H1 (cell line): ENCODE data around the gene ENOPH1. TPM values are rescaled to one million over a fixed set of nuclear protein-coding genes. Genes with fewer than 3 reads are reported as not detected.
A peak's percentile ranks its signal among the peaks of the same experiment; 100 is the strongest.

Experiments used
- CBX5 ChIP-seq: fragments of 300-800, 300-1000 bp; sonication (generic); IDR thresholded peaks from 2 replicates; pipeline ENCODE4 v1.7.1; 2016; ENCODE audit warnings: antibody characterized with exemption, low read length, low read depth
- CTBP2 ChIP-seq: IDR thresholded peaks from 2 replicates; pipeline ENCODE4 v1.7.0; 2011; ENCODE audit warnings: borderline replicate concordance, mild to moderate bottlenecking, moderate library complexity, mixed read lengths, low read length; ENCODE audit not compliant: insufficient read depth, insufficient read length
- EGR1 ChIP-seq: IDR thresholded peaks from 2 replicates; pipeline ENCODE4 v1.6.1; 2011; ENCODE audit warnings: low read depth, low read length, borderline replicate concordance
- EP300 ChIP-seq, 2 experiments: IDR thresholded peaks; 1 replicate in 1 of 2; 2 replicates in 1 of 2; pipeline ENCODE4 v1.6.1; 2011 to 2012; ENCODE audit warnings: low read depth in 2 of 2, low read length in 2 of 2, mild to moderate bottlenecking in 2 of 2, borderline replicate concordance in 1 of 2, inconsistent platforms in 1 of 2, moderate library complexity in 1 of 2
- HDAC2 ChIP-seq, 2 experiments: fragments of 300-600 bp in 1 of 2; sonication (generic) in 1 of 2; IDR thresholded peaks; 2 replicates each; pipeline ENCODE4 v1.6.1; 2011 to 2012; ENCODE audit warnings: low read depth in 2 of 2, low read length in 2 of 2, mild to moderate bottlenecking in 2 of 2, moderate library complexity in 2 of 2, borderline replicate concordance in 1 of 2, inconsistent platforms in 1 of 2
- HDAC6 ChIP-seq: IDR thresholded peaks from one replicate; pipeline ENCODE4 v1.7.1; 2012; ENCODE audit warnings: low read depth, mild to moderate bottlenecking, inconsistent platforms, low read length, moderate library complexity
- JUN ChIP-seq: IDR thresholded peaks from 2 replicates; pipeline ENCODE4 v1.6.1; 2011; ENCODE audit warnings: low read depth, mild to moderate bottlenecking, improper control_type of control experiment, low read length
- KDM1A ChIP-seq: fragments of 200-600, 300-600 bp; sonication (generic); IDR thresholded peaks from 2 replicates; pipeline ENCODE4 v1.7.1; 2016; ENCODE audit warnings: mild to moderate bottlenecking, low read length, borderline replicate concordance
- MAFK ChIP-seq: IDR thresholded peaks from 2 replicates; pipeline ENCODE4 v1.6.1; 2012; ENCODE audit warnings: low read depth, mild to moderate bottlenecking, improper control_type of control experiment, low read length
- NRF1 ChIP-seq: IDR thresholded peaks from 2 replicates; pipeline ENCODE4 v1.6.1; 2011; ENCODE audit warnings: mild to moderate bottlenecking, low read depth, low read length, improper control_type of control experiment
- PHF8 ChIP-seq: fragments of 200-600 bp; sonication (generic); conservative IDR thresholded peaks from 2 replicates; pipeline ENCODE4 v1.7.1; 2012; ENCODE audit warnings: low read depth, mild to moderate bottlenecking, inconsistent platforms, low read length, moderate library complexity
- POLR2A ChIP-seq, 2 experiments: IDR thresholded peaks; 1 replicate in 1 of 2; 2 replicates in 1 of 2; pipeline ENCODE4 v1.6.1; 2011; ENCODE audit warnings: low read depth in 2 of 2, low read length in 2 of 2, mild to moderate bottlenecking in 2 of 2; ENCODE audit errors: control extremely low read depth in 1 of 2
- POLR2AphosphoS5 ChIP-seq: IDR thresholded peaks from 2 replicates; pipeline ENCODE4 v1.6.1; 2011; ENCODE audit warnings: low read depth, low read length
- RBBP5 ChIP-seq: IDR thresholded peaks from 2 replicates; pipeline ENCODE4 v1.7.1; 2012; ENCODE audit warnings: low read depth, mild to moderate bottlenecking, inconsistent platforms, low read length, moderate library complexity, borderline replicate concordance
- RFX5 ChIP-seq: IDR thresholded peaks from 2 replicates; pipeline ENCODE4 v1.6.1; 2011; ENCODE audit warnings: low read depth, low read length, improper control_type of control experiment, borderline replicate concordance
- RXRA ChIP-seq: IDR thresholded peaks from 2 replicates; pipeline ENCODE4 v1.6.1; 2011; ENCODE audit warnings: low read depth, mild to moderate bottlenecking, low read length, moderate library complexity; ENCODE audit not compliant: insufficient read depth
- SAP30 ChIP-seq: fragments of 300-600 bp; sonication (generic); IDR thresholded peaks from 2 replicates; pipeline ENCODE4 v1.7.1; 2012; ENCODE audit warnings: low read length, moderate library complexity, mild to moderate bottlenecking, inconsistent platforms; ENCODE audit not compliant: insufficient read depth, insufficient replicate concordance
- SIN3A ChIP-seq, 2 experiments: IDR thresholded peaks in 1 of 2; conservative IDR thresholded peaks in 1 of 2; 2 replicates each; pipeline ENCODE4 v1.6.1; 2011 to 2012; ENCODE audit warnings: low read length in 2 of 2, improper control_type of control experiment in 1 of 2, low read depth in 1 of 2, mild to moderate bottlenecking in 1 of 2
- SIX5 ChIP-seq: IDR thresholded peaks from 2 replicates; pipeline ENCODE4 v1.6.1; 2011; ENCODE audit warnings: mild to moderate bottlenecking, low read depth, low read length
- SP1 ChIP-seq: IDR thresholded peaks from 2 replicates; pipeline ENCODE4 v1.6.1; 2011; ENCODE audit warnings: low read depth, low read length
- TBP ChIP-seq: IDR thresholded peaks from 2 replicates; pipeline ENCODE4 v1.6.1; 2011; ENCODE audit warnings: low read depth, low read length, improper control_type of control experiment
- polyA plus RNA-seq, 7 experiments: library from polyadenylated mRNA; depleted of rRNA in 3 of 7; stranded (reverse) in 5 of 7; unstranded in 2 of 7; fragments of >200 nt in 5 of 7; fragments of 200-250 nt in 2 of 7; gene quantifications; 1 replicate in 5 of 7; 2 replicates in 1 of 7; 4 replicates in 1 of 7; pipeline versions ENCODE4 v1.2.1 to v1.2.3, GENCODE V29; 2011 to 2013; ENCODE audit warnings: missing spikeins in 2 of 7, mixed read lengths in 2 of 7
- total RNA-seq: library from RNA; stranded (reverse); fragmentation: NEBNext Ultra II Directional; extraction: Animal tissue kit (Norgen Biotek cat#: 25700); gene quantifications from 2 replicates; pipeline ENCODE4 v1.2.1, GENCODE V29; 2021
- TF ChIP-seq, protein P1 (sequence below): IDR thresholded peaks from 2 replicates; pipeline ENCODE4 v1.6.1; 2011; ENCODE audit warnings: low read length, improper control_type of control experiment

ENOPH1 gene
- total and polyA plus RNA-seq, 2 of the 8 experiments (the other 6 are each of a cell fraction or from before 2014, with no cell fraction given): 25.1 to 89.3 TPM

DNA sequence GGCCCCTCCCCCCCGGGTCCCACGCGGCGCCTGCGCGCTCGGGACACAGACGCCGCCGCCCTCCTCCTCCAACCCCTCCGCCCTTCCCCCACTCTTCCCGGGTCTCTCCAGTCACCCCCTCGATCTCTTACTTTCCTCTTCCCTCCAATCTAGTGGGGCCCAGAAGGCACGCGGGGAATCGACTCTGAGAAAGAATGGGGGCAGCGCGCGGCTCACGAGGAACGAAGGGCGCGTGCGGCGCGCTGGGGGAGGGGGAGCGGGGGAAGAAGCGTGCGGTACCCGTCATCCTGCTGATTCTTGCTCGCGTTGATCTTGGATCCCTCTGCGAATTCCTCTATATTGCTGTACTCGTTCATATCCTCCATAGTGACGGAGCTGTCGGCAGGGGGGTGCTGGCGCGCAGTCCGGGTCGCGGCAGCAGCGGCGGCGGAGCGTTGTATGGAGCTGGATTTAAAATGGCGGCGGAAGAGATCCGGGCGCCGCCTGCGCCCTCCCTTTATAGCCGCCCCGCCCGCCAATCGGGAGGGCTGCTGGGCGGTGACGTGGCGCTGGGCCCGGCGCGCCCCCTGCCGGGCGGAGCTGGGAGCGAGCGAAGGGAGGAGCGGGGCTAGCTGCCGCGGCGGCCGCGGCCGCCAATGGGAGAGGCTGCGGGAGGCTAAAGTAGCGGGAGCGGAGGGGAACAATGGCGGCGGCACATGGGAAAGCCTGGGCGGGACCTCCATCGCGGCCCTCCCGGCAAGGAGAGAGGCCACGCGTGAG is 1.2 kb upstream of the ENOPH1 start (continued):
- TF ChIP-seq CTBP2: no peak
- no peak for TF ChIP-seq MAFK
- TF ChIP-seq RXRA: no peak
- TF ChIP-seq POLR2AphosphoS5: peak; percentile 93
- TF ChIP-seq RBBP5: peak; percentile 77
- TF ChIP-seq POLR2A (IDR thresholded peaks at IDR 0.05; ENCODE audit: control extremely low read depth in 1 of 2, low read depth in 2 of 2, low read length in 2 of 2): peak; percentile 81 to 88; a peak in 2 of 3 replicates
- TF ChIP-seq SIN3A (conservative IDR thresholded peaks at IDR 0.05 in 1 of 2, IDR thresholded peaks at IDR 0.05 in 1 of 2; ENCODE audit: low read depth in 1 of 2, low read length in 2 of 2): peak in 1 of 2 experiments; percentile 20; a peak in 1 of 4 replicates
- no peak for TF ChIP-seq JUN
- TF ChIP-seq SIX5: no peak
- TF ChIP-seq EP300 (IDR thresholded peaks at IDR 0.05; ENCODE audit: borderline replicate concordance in 1 of 2, low read depth in 2 of 2, low read length in 2 of 2): no peak
- peak; percentile 14; the same call in 1 of the 2 replicates for TF ChIP-seq NRF1
- peak; percentile 12 to 90; a peak in 3 of 4 replicates for TF ChIP-seq HDAC2 (IDR thresholded peaks at IDR 0.05; ENCODE audit: borderline replicate concordance in 1 of 2, low read depth in 2 of 2, low read length in 2 of 2)
- TF ChIP-seq PHF8: peak; percentile 86
- TF ChIP-seq SAP30: no peak
- peak; percentile 50; the same call in 1 of the 2 replicates for TF ChIP-seq SP1
- TF ChIP-seq KDM1A: no peak; the same call in 1 of the 2 replicates
- TF ChIP-seq, protein P1, sequence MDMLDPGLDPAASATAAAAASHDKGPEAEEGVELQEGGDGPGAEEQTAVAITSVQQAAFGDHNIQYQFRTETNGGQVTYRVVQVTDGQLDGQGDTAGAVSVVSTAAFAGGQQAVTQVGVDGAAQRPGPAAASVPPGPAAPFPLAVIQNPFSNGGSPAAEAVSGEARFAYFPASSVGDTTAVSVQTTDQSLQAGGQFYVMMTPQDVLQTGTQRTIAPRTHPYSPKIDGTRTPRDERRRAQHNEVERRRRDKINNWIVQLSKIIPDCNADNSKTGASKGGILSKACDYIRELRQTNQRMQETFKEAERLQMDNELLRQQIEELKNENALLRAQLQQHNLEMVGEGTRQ: peak; percentile 26
- 0 out of 2 replicates have a peak, but pooled peaks have one; percentile 2 for TF ChIP-seq EGR1
- peak; percentile 96 for TF ChIP-seq TBP
- TF ChIP-seq RFX5: no peak
- TF ChIP-seq HDAC6: no peak
- TF ChIP-seq CBX5: no peak
